Sciatic nerve (tissue), 2 donors: ENCODE data around the gene TMEM81. TPM values are rescaled to one million over a fixed set of nuclear protein-coding genes. Genes with fewer than 3 reads are reported as not detected.

Experiments
- ATAC-seq: fragments of 200-7000 bp; cut with Tn5 transposase; one replicate; pipeline ENCODE4 v1.9.1; 2020; ENCODE audit warnings: mild to moderate bottlenecking, moderate library complexity
- DNase-seq: peaks from one replicate; pipeline ENCODE4 v3.0.0-alpha.2; 2020; ENCODE audit warnings: low spot score
- intact Hi-C: fragments of 100-400 bp; cut with DNase I; formaldehyde crosslinking; loops from one replicate; pipeline ENCODE4 v1.14.2; 2022
- total RNA-seq: library from RNA; stranded (reverse); fragmentation: NEBNext Ultra II Directional; extraction: Animal tissue kit (Norgen Biotek cat#: 25700); gene quantifications from one replicate; pipeline ENCODE4 v1.2.1, GENCODE V29; 2021
- donor health status: DM: no; HTN: no; CAD: no.
- donor health status: DM: no; HTN: no; CAD: no.

The TMEM81 gene
- total RNA-seq, 1 donor from 2014 or later, result 2.8 TPM

DNA sequence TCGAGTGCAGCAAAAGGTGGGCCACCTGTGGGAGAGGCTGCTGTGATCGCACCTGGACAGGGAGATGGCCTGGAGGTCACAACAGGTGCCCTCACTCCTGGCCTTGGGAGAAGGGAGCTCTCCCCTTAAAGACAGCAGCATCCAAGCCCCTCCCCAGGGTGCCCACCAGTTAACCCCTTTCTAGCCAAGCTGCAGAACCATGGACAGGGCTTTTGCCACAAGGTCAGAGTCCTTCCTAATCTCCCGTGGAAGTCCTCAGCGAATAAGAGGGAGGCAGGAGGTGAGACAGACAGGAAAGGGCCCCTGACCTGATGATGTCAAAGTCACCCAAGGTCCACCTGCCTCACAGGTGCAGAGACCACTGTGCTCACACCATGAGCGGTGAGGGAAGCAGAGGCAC, 39.5 kb downstream of the TMEM81 start:
- intact Hi-C loops, result no loop called here
- DNase-seq (no peak), ATAC-seq (no peak)

DNA sequence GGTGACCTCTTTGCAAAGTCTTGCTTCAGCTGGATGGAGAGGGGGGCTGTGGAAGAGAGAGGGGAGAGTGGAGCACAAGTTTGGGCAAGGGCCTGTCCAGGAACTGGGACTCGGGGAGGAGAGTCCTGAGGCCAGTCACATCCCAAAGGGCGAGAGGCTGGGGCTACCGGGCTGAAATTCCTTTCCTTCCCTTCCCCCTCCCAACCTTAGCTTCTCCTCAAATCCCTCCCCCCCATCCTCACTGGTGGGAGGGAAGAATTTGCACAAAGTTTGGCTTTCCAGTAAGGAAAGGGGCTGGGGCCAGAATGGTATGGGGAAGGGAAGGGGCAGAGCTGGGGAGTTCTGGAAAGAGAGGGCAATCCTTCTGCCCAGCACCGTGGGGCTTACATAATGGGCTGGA, 40.4 kb downstream of the TMEM81 start:
- intact Hi-C loops, result no loop called here
- no peak for ATAC-seq
- no peak for DNase-seq

DNA sequence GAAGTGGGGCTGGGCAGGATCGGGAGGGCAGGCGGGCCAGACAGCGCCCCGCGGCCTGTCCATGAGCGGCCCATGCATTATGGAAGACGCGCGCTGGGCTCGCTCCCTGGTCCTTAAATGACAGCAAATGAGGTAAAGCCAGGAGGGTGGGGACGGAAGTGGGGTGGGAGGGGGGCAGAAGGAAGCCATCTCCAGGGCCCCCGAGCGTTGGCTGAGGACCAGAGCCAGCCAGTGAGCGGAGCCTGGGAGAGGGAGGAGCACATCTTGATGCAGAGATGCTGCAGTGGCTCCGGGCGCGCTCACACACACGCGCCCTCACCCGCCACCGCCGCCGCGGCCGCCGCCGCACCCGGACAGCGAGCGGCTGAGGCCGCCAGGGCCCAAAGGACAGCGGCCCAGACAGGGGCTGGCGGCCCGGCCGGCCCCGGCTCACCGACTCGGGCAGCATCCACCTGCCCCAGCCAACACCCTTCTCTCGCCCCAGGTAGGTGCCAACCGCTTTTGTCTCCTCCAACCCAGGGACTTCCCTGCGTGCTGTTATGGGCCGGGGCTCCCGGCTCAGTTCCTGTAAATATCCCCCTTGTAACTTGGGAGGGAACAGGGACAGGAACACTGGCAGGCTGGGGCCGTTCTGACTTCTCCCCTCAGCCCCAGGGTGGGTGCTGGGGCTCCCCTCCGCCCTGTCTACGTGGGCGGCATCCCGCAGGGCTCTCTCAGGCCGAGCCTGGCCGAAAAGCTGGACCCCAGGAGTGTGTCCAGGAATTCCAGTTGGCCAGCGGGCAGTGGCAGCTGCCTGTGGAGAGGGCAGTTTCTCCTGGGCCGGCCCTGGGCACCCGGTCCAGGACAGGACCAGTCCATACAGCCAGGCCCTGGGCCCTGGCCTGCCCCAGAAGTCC, 41.1 kb downstream of the TMEM81 start, which contains the start of gene CNTN2:
Gene CNTN2, plus strand, starts transcription at position 302 of the 896 bp plus-strand sequence. CDS start 9,974 bp downstream, outside the sequence.
- ATAC-seq (no peak), DNase-seq (no peak)
- intact Hi-C loops, result no loop called here

DNA sequence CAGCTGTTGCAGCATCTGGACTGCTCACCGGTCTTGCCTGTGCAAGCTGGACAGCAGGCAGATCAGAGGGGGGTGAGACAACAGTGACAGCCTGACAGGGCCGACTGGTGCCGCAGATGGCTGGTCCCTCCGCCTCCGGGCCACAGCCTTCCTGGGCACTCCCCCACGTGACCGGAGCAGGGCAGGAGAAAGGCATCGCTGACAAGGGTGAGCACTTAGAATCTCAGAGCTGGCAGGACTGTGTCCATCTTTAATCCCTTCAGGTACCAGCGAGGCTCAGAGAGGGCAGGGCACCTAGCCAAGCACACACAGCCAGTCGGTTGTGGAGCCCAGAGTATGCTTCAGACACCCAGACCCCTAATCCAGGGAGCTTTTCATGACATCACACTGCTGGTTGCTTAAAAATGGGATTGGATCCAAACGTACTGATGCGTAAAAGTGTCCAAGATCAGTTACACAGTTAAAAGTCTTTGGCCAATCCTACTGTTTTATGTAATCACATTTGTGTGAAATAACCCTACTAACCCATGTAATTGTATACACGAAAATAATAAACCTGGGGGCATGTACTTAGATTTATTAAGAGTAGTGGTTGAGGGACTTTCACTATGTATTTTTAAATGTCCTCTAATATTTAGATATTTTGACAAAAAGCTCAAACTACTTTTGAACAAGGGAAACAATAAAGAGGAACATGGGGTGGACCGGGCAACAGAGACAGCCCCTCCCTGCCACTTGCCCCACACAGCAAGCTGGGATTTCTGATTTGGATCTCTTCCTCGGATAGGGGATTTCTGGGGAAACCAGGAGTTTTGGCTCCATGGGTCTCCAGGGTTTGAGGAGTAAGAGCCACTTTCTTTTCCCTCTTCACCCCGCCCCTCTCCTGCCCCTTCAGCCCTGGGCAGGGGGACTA, 42.0 kb downstream of the TMEM81 start:
- no peak for DNase-seq
- ATAC-seq, result no peak
- intact Hi-C loops, result no loop called here

DNA sequence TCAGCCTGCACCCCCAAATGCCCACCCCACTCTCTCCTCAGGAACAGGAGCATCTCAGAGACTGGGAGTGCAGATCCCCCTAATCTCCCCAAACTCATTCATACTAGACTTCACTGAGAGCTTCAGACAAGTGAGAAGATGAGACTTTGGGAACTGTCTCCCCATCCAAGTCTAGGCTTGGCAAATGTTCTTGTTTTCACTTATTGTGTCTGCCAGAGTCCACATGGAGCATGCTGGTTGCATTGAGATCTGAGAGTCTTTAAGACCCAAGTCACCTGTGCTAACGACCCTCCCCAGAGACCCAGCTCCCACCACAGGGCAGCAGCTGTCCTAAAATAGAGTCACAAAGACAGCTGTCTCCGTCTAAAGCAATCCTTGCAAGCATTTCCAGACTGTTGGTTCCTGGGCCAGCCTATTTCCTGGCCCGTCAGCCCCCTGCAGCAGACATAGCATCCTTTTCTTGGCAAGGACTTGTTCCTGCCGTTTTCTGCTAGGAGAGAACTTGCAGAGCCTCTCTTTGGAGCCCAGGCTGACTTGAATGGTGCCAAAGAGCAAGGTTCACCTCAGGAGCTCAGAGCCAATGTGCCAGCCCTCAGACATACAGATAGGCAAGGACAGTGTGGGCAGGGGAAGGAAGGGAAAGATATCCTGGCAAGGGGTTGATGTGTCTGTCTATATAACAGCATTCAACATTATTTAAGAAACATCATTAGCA, 43.1 kb downstream of the TMEM81 start:
- DNase-seq (no peak), ATAC-seq (no peak)
- intact Hi-C loops, result no loop called here

DNA sequence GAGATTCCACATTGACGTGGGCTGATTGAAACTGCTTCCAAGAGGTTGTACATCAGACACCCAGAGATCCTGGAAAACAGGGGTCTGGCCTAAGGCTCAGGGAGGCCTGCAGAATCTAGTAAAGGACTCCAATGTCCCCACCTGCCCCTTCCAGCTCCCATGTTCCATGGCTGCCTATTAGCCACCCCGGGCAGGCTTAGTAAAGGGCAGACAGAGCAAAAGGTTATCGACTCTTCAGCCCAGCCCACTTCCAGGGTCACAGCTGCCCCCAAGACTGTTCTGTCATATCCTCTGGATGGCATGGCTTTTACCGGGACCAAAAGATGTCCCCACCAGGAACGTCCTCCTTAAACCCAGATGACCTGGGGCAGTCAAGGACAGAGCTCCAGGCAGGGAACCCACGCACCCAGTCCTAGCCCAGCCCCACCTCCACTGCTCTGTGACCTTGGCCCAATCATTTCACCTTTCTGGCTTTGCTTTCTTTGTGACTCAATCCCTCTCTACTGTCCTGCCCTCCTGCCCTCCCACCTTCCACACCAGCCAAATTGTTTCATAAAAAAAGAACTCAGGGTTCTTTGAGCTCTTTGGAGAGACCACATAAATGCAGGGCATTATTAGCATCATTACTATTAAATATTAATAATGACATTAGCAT, 46.0 kb downstream of the TMEM81 start:
- intact Hi-C loops, result no loop called here
- DNase-seq, result no peak
- ATAC-seq, result no peak

DNA sequence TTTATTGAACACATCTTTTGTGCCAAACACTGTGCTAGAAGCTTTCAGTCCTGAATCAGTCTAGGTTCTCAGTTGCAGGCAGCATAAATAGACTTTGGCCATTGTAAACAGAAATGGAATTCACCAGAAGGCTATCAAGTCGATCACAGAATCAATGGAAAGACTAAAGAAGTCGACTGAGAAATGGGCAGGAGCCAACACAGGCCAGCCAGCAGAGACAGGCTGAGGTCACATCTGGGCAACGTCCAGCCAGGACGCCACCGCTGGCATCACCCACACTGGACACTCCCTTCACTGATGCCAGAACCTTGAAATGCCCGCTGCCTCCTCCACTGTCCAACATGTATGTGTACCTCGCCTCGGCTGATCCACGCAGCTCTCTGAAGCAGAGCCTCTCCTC, 46.7 kb downstream of the TMEM81 start:
- intact Hi-C loops, result no loop called here
- ATAC-seq (no peak), DNase-seq (no peak)

Other genes with a start within 250 kb of the TMEM81 start
- 140 TPM for gene NFASC, start 213.6 kb downstream of the TMEM81 start, total RNA-seq
- 8.0 TPM for gene CNTN2, start 41.2 kb downstream of the TMEM81 start, total RNA-seq
- gene RBBP5, start 37.5 kb upstream of the TMEM81 start, total RNA-seq, result 18.1 TPM
- gene DSTYK, start 127.2 kb upstream of the TMEM81 start, total RNA-seq, result 16.9 TPM
- gene TMCC2, start 143.5 kb upstream of the TMEM81 start, total RNA-seq, result 14.8 TPM
- 4.7 TPM for gene NUAK2, start 237.3 kb upstream of the TMEM81 start, total RNA-seq